Gastrocnemius medialis (tissue), 4 donors: ENCODE data around the gene HIPK2. TPM values are rescaled to one million over a fixed set of nuclear protein-coding genes. Genes with fewer than 3 reads are reported as not detected.

Source experiments
- ATAC-seq, 2 donors: fragments of 150-250 bp; one replicate each; pipeline ENCODE4 v1.9.1; 2016
- DNase-seq, 2 donors: peaks; one replicate each; pipeline ENCODE4 v3.0.0-alpha.2; 2019
- H3K27ac ChIP-seq, 4 donors: fragments of 200-600 bp; sonication (generic); 1 replicate in 1 of 4; 2 replicates in 3 of 4; pipeline ENCODE4 v1.5.1; 2016 to 2018; ENCODE audit warnings: mild to moderate bottlenecking in 2 of 4, moderate library complexity in 1 of 4
- H3K27me3 ChIP-seq, 3 donors: fragments of 200-600 bp; sonication (generic) in 2 of 3; 1 replicate in 1 of 3; 2 replicates in 2 of 3; pipeline versions ENCODE4 v1.5.1 to v1.6.0; 2016 to 2019; ENCODE audit warnings: mild to moderate bottlenecking in 1 of 3, moderate library complexity in 1 of 3
- H3K36me3 ChIP-seq, 2 donors: fragments of 200-600 bp; sonication (generic) in 1 of 2; one replicate each; pipeline ENCODE4 v1.5.1; 2017 to 2018
- H3K4me1 ChIP-seq, 2 donors: fragments of 200-600 bp; sonication (generic) in 1 of 2; one replicate each; pipeline ENCODE4 v1.5.1; 2016 to 2017; ENCODE audit warnings: mild to moderate bottlenecking in 2 of 2
- H3K4me3 ChIP-seq, 4 donors: fragments of 200-600 bp; sonication (generic) in 3 of 4; 1 replicate in 1 of 4; 2 replicates in 3 of 4; pipeline ENCODE4 v1.5.1; 2016 to 2019; ENCODE audit warnings: mild to moderate bottlenecking in 2 of 4
- H3K9me3 ChIP-seq, 3 donors: fragments of 200-600 bp; sonication (generic) in 2 of 3; 1 replicate in 1 of 3; 2 replicates in 2 of 3; pipeline ENCODE4 v1.5.1; 2016 to 2019
- POLR2A ChIP-seq, 2 donors: fragments of 450-650 bp; IDR thresholded peaks; one replicate each; pipeline ENCODE4 v1.6.1; 2017; ENCODE audit warnings: antibody characterized with exemption in 2 of 2, mild to moderate bottlenecking in 2 of 2, moderate library complexity in 2 of 2
- in situ Hi-C, 4 donors: fragments of 200-750 bp; cut with MboI; loops; one replicate each; pipeline versions ENCODE4 v1.15.0 to v1.8.0; 2017; ENCODE audit warnings: low sequenced_read_pairs in 4 of 4
- intact Hi-C: fragments of 100-400 bp; cut with DNase I; formaldehyde crosslinking; loops from one replicate; pipeline ENCODE4 v1.15.1; 2023; ENCODE audit warnings: low total_unique reads
- total RNA-seq, 4 donors: library from RNA; depleted of rRNA; stranded (reverse); fragments of >200 nt; gene quantifications; one replicate each; pipeline versions ENCODE4 v1.1.0 to v1.2.3, GENCODE V29; 2016
- TF ChIP-seq, protein P1 (sequence below), 5 experiments: fragments of 450-650 bp in 3 of 5; fragments of 200-600 bp in 2 of 5; sonication (generic) in 2 of 5; IDR thresholded peaks in 4 of 5; conservative IDR thresholded peaks in 1 of 5; 1 replicate in 4 of 5; 2 replicates in 1 of 5; pipeline ENCODE4 v1.5.1; 2016 to 2019; ENCODE audit warnings: antibody characterized with exemption in 5 of 5, mild to moderate bottlenecking in 3 of 5, moderate library complexity in 3 of 5

Gene HIPK2
- total RNA-seq, 4 donors from 2014 or later: 30.5 to 77.4 (median 58.9) TPM

DNA sequence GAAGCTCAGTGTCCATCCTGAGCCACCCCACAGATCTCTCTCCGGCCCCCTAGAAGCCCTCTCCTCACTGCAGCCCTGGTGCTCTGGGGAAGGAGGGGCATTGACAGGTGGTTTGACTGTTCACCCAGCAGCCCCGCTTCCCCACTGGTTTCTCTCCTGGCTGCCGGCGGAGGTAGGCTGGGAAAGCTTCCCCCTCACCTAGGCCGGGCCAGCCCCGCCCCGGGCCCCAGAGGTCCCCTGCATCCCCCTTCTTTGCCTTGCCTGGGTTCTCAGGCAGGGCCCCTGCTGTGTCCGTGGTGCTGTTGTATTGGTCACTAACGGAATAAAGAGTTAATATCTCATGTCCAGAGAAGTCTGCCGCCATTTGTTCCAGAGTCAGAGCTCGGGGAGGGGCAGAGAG lies 233.2 kb downstream of the HIPK2 start:
- Histone ChIP-seq H3K4me3 (no peak overlapping the region), H3K9me3 (no peaks in the 10 kb centered on the region), H3K27me3 (no peaks in the 10 kb centered on the region), H3K27ac (no peak overlapping the region), H3K36me3 (no peaks in the 10 kb centered on the region), H3K4me1 (peaks cover 4 to 11% of the 10 kb centered on the region in 2 donors)
- intact Hi-C loops: no loop called here
- no peak for ATAC-seq
- in situ Hi-C loops: no loop called here
- no peak for DNase-seq
- TF ChIP-seq, protein P1, sequence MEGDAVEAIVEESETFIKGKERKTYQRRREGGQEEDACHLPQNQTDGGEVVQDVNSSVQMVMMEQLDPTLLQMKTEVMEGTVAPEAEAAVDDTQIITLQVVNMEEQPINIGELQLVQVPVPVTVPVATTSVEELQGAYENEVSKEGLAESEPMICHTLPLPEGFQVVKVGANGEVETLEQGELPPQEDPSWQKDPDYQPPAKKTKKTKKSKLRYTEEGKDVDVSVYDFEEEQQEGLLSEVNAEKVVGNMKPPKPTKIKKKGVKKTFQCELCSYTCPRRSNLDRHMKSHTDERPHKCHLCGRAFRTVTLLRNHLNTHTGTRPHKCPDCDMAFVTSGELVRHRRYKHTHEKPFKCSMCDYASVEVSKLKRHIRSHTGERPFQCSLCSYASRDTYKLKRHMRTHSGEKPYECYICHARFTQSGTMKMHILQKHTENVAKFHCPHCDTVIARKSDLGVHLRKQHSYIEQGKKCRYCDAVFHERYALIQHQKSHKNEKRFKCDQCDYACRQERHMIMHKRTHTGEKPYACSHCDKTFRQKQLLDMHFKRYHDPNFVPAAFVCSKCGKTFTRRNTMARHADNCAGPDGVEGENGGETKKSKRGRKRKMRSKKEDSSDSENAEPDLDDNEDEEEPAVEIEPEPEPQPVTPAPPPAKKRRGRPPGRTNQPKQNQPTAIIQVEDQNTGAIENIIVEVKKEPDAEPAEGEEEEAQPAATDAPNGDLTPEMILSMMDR (IDR thresholded peaks at IDR 0.05 in 4 of 5, conservative IDR thresholded peaks at IDR 0.05 in 1 of 5): no peak
- TF ChIP-seq POLR2A (IDR thresholded peaks at IDR 0.05): no peak

DNA sequence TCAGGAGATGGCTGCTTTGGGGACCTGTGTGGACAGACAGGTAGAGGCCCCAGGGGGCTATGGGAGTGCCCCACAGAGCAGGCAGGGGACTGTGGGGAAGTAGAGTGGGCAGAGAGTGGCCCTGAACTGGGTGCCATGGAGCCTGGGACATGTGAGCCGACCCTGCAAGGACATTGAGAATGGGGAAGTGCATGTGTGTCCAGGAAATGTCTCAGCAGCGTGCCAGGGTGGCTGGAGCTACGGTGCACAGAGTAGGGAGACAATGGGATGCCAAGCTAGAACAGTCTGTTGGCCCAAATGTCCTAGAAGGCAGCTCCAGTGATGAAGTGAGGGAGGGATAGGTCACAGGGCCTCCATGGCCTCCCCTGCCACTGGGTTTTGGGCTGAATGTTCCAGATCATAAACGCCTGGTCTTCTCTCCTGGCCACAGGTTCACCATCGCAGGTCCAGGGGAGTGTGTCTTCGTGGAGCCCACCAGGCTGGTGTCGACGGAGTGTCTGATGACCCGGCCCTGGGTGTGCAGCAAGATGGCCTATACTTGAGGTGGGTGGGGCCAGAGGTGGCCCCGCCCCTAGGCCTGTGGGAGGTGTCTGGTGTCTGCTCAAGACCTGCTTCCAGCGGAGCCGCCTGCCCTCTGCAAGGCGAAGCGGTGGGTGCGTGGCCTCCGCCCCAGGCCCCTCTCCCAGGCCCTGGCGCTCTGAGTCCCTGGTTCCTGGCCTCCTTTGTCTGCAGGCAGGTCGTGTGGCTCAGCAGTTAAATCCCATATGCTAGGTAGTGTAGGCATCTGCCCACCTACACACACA lies 233.8 kb downstream of the HIPK2 start:
- DNase-seq: no peak
- Histone ChIP-seq H3K36me3 (no peaks in the 10 kb centered on the region), H3K4me1 (peaks cover 4 to 11% of the 10 kb centered on the region in 2 donors), H3K4me3 (no peak overlapping the region), H3K9me3 (no peaks in the 10 kb centered on the region), H3K27me3 (no peaks in the 10 kb centered on the region), H3K27ac (no peak overlapping the region)
- intact Hi-C loops (no loop called here), in situ Hi-C loops (no loop called here)
- ATAC-seq: no peak
- TF ChIP-seq, protein P1 (IDR thresholded peaks at IDR 0.05 in 4 of 5, conservative IDR thresholded peaks at IDR 0.05 in 1 of 5): no peak
- TF ChIP-seq POLR2A (IDR thresholded peaks at IDR 0.05): no peak

DNA sequence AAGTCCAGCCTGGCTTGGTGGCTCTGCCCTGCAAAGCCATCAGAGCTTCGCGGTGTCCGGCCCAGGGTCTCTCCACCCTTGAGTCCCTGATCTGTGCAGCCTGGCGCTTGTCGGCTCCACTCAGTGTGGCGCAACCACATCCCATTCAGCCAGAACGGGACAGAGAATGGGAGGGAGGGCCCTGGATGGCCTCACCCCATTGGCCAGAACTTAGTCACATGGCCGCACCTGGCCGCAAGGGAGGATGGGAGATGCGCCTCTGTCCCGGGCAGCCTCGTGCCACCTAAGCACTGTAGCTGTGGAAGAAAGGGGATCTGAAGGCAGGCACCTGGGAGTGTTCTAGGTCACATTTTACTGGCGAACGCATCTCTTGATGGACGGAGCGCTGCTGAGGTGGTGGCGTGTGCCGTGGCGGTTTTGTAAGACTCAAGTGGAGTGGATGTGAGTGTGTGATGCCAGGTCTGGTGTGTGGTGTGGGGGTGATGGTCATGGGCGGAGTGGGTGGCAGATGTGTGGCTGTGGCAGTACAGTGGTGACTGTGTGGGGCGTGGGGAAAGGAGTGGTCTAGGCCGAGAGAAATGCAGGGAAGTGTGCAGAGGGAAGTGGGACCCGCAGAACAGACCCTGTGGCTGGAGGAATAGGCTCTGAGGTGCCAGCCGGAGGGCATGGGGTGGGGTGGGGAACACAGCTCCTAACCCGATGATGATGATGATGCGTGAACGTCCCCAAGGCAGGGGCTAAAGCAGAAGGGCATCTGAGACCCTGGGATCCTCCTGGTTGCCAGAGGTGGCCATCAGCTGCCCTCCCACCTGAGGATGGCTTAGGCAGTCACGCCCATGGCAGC lies 235.3 kb downstream of the HIPK2 start:
- Histone ChIP-seq H3K4me1 (peaks cover 4 to 11% of the 10 kb centered on the region in 2 donors), H3K27ac (peak overlapping the region in 3 of 4 donors; percentile 46 to 54 (median 48)), H3K36me3 (no peaks in the 10 kb centered on the region), H3K27me3 (no peaks in the 10 kb centered on the region), H3K9me3 (no peaks in the 10 kb centered on the region), H3K4me3 (no peak overlapping the region)
- in situ Hi-C loops (no loop called here), intact Hi-C loops (no loop called here)
- no peak for TF ChIP-seq POLR2A (IDR thresholded peaks at IDR 0.05)
- TF ChIP-seq, protein P1 (IDR thresholded peaks at IDR 0.05 in 4 of 5, conservative IDR thresholded peaks at IDR 0.05 in 1 of 5): no peak
- peak in 1 of 2 donors; percentile 9 for ATAC-seq
- DNase-seq: no peak

DNA sequence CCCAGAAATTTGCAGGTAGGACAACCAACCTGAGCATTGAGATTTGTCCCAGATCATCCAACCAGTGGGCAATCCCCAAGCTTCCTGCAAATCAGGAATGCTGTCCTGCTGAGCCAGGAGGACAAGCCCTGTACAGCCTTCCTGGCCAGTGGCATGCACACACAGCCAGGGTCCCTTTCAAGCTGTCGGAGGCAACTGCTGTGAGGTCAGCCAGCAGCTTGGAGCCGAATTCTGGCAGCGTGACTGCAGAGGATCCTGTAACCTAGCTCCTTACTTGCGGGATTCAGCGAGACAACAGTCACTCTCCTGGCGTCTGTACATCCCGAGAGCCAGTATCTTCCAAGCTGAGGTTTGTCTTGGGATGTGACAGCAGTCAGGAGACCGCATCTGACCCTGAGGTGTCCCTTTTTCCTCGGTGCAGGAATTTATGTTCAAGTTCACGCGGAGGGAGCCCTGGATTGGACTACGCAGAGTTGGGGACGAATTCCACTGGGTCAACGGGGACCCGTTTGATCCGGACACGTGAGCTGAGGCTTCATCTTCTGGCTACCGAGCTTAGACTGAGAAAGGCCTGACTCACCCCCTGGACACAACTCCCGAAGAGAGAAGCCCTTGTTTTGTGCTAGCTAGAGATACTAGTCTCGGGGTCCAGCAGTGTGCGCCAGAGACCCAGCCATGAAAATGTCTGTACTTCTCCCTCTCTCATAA lies 236.0 kb downstream of the HIPK2 start:
- peak overlapping the region in 3 of 4 donors; percentile 46 to 54 (median 48) for H3K27ac ChIP-seq
- peak; percentile 50 to 81 for DNase-seq
- H3K9me3 ChIP-seq: no peaks in the 10 kb centered on the region
- peak; percentile 94 to 97 for ATAC-seq
- no peaks in the 10 kb centered on the region for H3K27me3 ChIP-seq
- peak overlapping the region in 1 of 4 donors; percentile 38 for H3K4me3 ChIP-seq
- in situ Hi-C loops (no loop called here), intact Hi-C loops (no loop called here)
- H3K36me3 ChIP-seq: no peaks in the 10 kb centered on the region
- TF ChIP-seq POLR2A (IDR thresholded peaks at IDR 0.05): no peak
- TF ChIP-seq, protein P1 (IDR thresholded peaks at IDR 0.05 in 4 of 5, conservative IDR thresholded peaks at IDR 0.05 in 1 of 5): no peak
- peaks cover 4 to 11% of the 10 kb centered on the region in 2 donors for H3K4me1 ChIP-seq
